HCT116 (cell line): ENCODE measurements around the gene C9orf78. TPM values are rescaled to one million over a fixed set of nuclear protein-coding genes. Genes with fewer than 3 reads are reported as not detected.

ENCODE experiments used
- ATAC-seq: fragments of 200-7000 bp; cut with Tn5 transposase; 2 replicates; pipeline ENCODE4 v1.9.1; 2020; ENCODE audit warnings: mild to moderate bottlenecking, moderate library complexity
- BruUV-seq: library from RNA; stranded (reverse); fragments of 400-500 nt; replicated peaks from 2 replicates; lab custom pipeline; 2021; lab: Mats Ljungman, UMichigan
- CTCF ChIA-PET: fragments of 300-600 bp; sonication (Branson Sonifier 250); formaldehyde crosslinking; loops from one replicate; lab custom pipeline; 2021; ENCODE audit warnings: antibody characterized with exemption; lab: Charles Lee
- POLR2A ChIA-PET: fragments of 300-600, 350-600 bp; sonication (Branson Sonifier 250); formaldehyde crosslinking; loops from one replicate; lab custom pipeline; 2021; ENCODE audit warnings: antibody characterized with exemption; lab: Charles Lee
- RAD21 ChIA-PET, 2 experiments: fragments of 300-600 bp; sonication (Branson Sonifier 250); formaldehyde crosslinking; loops; one replicate each; lab custom pipeline; 2023; ENCODE audit warnings: low total read pairs in 2 of 2; ENCODE audit not compliant: uncharacterized antibody in 2 of 2, unreplicated experiment in 2 of 2, low non-redundant PET in 1 of 2; lab: Charles Lee
- DNase-seq: peaks from one replicate; pipeline ENCODE4 v3.0.0-alpha.2; 2010; ENCODE audit warnings: low read depth, low spot score
- H2AFZ ChIP-seq: fragments of 200-600 bp; shearing (Covaris generic), sonication (generic); 2 replicates; pipeline ENCODE4 v1.6.1; 2017; ENCODE audit warnings: low read depth, mixed run types, mixed read lengths, antibody characterized with exemption, low read length; ENCODE audit not compliant: poor library complexity, severe bottlenecking
- H3K27ac ChIP-seq: 2 replicates; pipeline ENCODE4 v1.5.1; 2012; ENCODE audit warnings: low read depth, low read length
- H3K27me3 ChIP-seq: fragments of 200-600 bp; sonication (generic); 2 replicates; pipeline ENCODE4 v1.6.1; 2016; ENCODE audit warnings: mixed run types, low read length, mixed read lengths; ENCODE audit not compliant: insufficient read depth
- H3K36me3 ChIP-seq, 2 experiments: fragments of 200-500 bp in 1 of 2; fragments of 200-600 bp in 1 of 2; sonication (Bioruptor generic) in 1 of 2; sonication (generic) in 1 of 2; 2 replicates each; pipeline versions ENCODE4 v1.5.1 to v1.6.1; 2014 to 2016; ENCODE audit warnings: low read length in 2 of 2, inconsistent platforms in 1 of 2, mixed read lengths in 1 of 2, mixed run types in 1 of 2; ENCODE audit not compliant: insufficient read depth in 2 of 2, control insufficient read depth in 1 of 2
- H3K4me1 ChIP-seq, 2 experiments: fragments of 200-600 bp in 1 of 2; sonication (generic) in 1 of 2; 2 replicates each; pipeline versions ENCODE4 v1.5.1 to v1.6.1; 2012 to 2017; ENCODE audit warnings: low read length in 2 of 2, inconsistent platforms in 1 of 2, mild to moderate bottlenecking in 1 of 2, mixed read lengths in 1 of 2, mixed run types in 1 of 2, moderate library complexity in 1 of 2; ENCODE audit not compliant: insufficient read depth in 2 of 2, control insufficient read depth in 1 of 2
- H3K4me2 ChIP-seq: fragments of 200-600 bp; sonication (generic); 2 replicates; pipeline ENCODE4 v1.6.1; 2017; ENCODE audit warnings: mixed run types, low read length, mixed read lengths
- H3K4me3 ChIP-seq, 2 experiments: fragments of 200-600 bp in 1 of 2; sonication (generic) in 1 of 2; replicated peaks in 1 of 2; 2 replicates each; pipeline ENCODE4 v1.5.1; 2011 to 2016; ENCODE audit warnings: low read length in 2 of 2, control low read depth in 1 of 2, low read depth in 1 of 2, mild to moderate bottlenecking in 1 of 2, mixed read lengths in 1 of 2, mixed run types in 1 of 2
- H3K79me2 ChIP-seq: fragments of 200-600 bp; sonication (generic); 2 replicates; pipeline ENCODE4 v1.6.1; 2017; ENCODE audit warnings: mild to moderate bottlenecking, mixed run types, low read length, moderate library complexity, mixed read lengths; ENCODE audit not compliant: insufficient read depth
- H3K9ac ChIP-seq: fragments of 200-600 bp; sonication (generic); 2 replicates; pipeline ENCODE4 v1.6.1; 2016; ENCODE audit warnings: low read length, mixed read lengths
- H3K9me2 ChIP-seq: fragments of 200-600 bp; sonication (generic), shearing (Covaris generic); 2 replicates; pipeline ENCODE4 v1.6.1; 2017; ENCODE audit warnings: mixed run types, mild to moderate bottlenecking, moderate library complexity; ENCODE audit not compliant: insufficient read depth
- H3K9me3 ChIP-seq, 2 experiments: fragments of 200-500 bp in 1 of 2; fragments of 200-600 bp in 1 of 2; sonication (Bioruptor generic) in 1 of 2; sonication (generic) in 1 of 2; 2 replicates each; pipeline ENCODE4 v1.6.1; 2014 to 2017; ENCODE audit warnings: low read length in 2 of 2, mixed read lengths in 2 of 2, inconsistent platforms in 1 of 2, low read depth in 1 of 2, mild to moderate bottlenecking in 1 of 2, mixed run types in 1 of 2, moderate library complexity in 1 of 2; ENCODE audit not compliant: control insufficient read depth in 1 of 2, insufficient read depth in 1 of 2
- H4K20me1 ChIP-seq: fragments of 200-600 bp; sonication (generic), shearing (Covaris generic); 2 replicates; pipeline ENCODE4 v1.6.1; 2017; ENCODE audit warnings: mixed run types, mild to moderate bottlenecking, moderate library complexity; ENCODE audit not compliant: insufficient read depth
- CEBPB ChIP-seq: IDR thresholded peaks from 2 replicates; pipeline ENCODE4 v1.6.1; 2012; ENCODE audit warnings: low read depth
- EZH2 ChIP-seq: fragments of 200-600 bp; sonication (generic); IDR thresholded peaks from 2 replicates; pipeline ENCODE4 v1.6.1; 2017; ENCODE audit warnings: antibody characterized with exemption, mixed run types
- JUND ChIP-seq: IDR thresholded peaks from 2 replicates; pipeline ENCODE4 v1.6.1; 2012
- TCF7L2 ChIP-seq: IDR thresholded peaks from 2 replicates; pipeline ENCODE4 v1.7.0; 2011; ENCODE audit warnings: borderline replicate concordance, inconsistent platforms; ENCODE audit not compliant: insufficient read depth, insufficient read length; ENCODE audit errors: extremely low read depth
- intact Hi-C: fragments of 100-400 bp; cut with micrococcal nuclease; formaldehyde crosslinking; loops from 2 replicates; pipeline ENCODE4 v1.10.0; 2022
- total RNA-seq: library from RNA; stranded (reverse); gene quantifications from one replicate; pipeline ENCODE4 v1.2.1, GENCODE V29; 2021; ENCODE audit not compliant: unreplicated experiment
- TF ChIP-seq, protein P1 (sequence below), 3 experiments: fragments of 200-600 bp in 1 of 3; sonication (generic) in 1 of 3; IDR thresholded peaks in 2 of 3; conservative IDR thresholded peaks in 1 of 3; 2 replicates each; pipeline ENCODE4 v1.5.1; 2012 to 2017; ENCODE audit warnings: low read depth in 2 of 3, low read length in 2 of 3, antibody characterized with exemption in 1 of 3, borderline replicate concordance in 1 of 3, control low read depth in 1 of 3, mild to moderate bottlenecking in 1 of 3, mixed read lengths in 1 of 3, mixed run types in 1 of 3, moderate library complexity in 1 of 3; ENCODE audit not compliant: insufficient read depth in 1 of 3
- TF ChIP-seq, protein P2 (sequence below): IDR thresholded peaks from 2 replicates; pipeline ENCODE4 v1.6.1; 2011; ENCODE audit warnings: mild to moderate bottlenecking, low read length, moderate library complexity; ENCODE audit not compliant: insufficient replicate concordance; ENCODE audit errors: extremely low read depth

The C9orf78 gene
- total RNA-seq, 1 experiment from 2014 or later, result 41.4 TPM

DNA sequence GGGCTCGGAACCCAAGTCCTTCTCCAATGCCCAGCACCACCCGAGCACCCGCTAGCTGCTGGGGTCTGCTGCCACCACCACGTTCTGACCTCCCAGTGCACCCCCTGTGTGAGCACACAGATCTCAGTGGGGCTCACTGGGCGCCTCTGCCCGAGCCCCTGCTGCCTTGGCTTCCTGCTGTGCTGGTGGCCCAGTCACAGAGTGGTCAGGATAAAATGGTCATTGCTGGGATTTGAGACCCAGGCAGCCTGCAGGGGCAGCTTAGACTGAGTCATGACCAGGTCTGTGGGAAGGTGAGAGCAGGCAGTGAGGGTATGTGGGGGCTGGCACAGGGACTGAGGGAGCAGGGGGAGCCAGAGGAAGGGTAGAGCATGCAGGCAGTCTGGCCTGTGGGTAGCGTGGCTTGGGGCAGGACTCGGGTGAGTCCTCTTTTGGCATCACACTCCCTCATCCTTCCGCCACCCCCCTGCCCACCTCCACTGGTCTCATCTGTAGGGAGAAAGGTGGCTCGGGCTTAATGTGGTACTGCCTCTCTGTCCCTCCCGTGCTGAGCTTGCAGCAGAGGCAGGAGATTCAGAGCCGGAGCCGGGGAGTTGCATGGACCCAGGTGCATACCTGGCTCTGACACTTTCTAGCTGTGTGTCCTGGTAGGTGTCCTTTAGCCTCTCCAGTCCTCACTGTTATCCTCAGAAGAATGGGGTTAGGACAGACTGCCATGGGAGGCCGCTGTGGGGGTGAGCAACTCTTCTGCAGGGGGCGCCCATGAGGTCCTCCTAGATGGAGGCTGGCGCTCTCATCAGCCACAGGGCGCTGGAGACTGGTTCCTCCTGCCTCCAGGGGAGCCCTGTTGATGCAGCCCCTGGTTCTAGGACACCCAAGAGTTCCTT is 32.3 kb upstream of the C9orf78 start:
- no peak overlapping the region for H3K4me2 ChIP-seq
- no peaks in the 10 kb centered on the region for H3K79me2 ChIP-seq
- H3K9ac ChIP-seq, result no peak overlapping the region
- no peaks in the 10 kb centered on the region for H3K36me3 ChIP-seq
- H3K27me3 ChIP-seq, result no peaks in the 10 kb centered on the region
- peak; percentile 85 for ATAC-seq
- no TSS peak for BruUV-seq
- no peak for DNase-seq
- H2AFZ ChIP-seq, result no peak overlapping the region
- intact Hi-C loops, result no loop called here
- H3K4me3 ChIP-seq, result no peak overlapping the region
- ChIA-PET POLR2A (no interaction called here), RAD21 (no interaction called here), CTCF (no interaction called here)
- H3K4me1 ChIP-seq, result no peaks in the 10 kb centered on the region
- TF ChIP-seq TCF7L2 (no peak), EZH2 (no peak), CEBPB (no peak), JUND (no peak)
- TF ChIP-seq, protein P1, sequence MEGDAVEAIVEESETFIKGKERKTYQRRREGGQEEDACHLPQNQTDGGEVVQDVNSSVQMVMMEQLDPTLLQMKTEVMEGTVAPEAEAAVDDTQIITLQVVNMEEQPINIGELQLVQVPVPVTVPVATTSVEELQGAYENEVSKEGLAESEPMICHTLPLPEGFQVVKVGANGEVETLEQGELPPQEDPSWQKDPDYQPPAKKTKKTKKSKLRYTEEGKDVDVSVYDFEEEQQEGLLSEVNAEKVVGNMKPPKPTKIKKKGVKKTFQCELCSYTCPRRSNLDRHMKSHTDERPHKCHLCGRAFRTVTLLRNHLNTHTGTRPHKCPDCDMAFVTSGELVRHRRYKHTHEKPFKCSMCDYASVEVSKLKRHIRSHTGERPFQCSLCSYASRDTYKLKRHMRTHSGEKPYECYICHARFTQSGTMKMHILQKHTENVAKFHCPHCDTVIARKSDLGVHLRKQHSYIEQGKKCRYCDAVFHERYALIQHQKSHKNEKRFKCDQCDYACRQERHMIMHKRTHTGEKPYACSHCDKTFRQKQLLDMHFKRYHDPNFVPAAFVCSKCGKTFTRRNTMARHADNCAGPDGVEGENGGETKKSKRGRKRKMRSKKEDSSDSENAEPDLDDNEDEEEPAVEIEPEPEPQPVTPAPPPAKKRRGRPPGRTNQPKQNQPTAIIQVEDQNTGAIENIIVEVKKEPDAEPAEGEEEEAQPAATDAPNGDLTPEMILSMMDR (IDR thresholded peaks at IDR 0.05 in 2 of 3, conservative IDR thresholded peaks at IDR 0.05 in 1 of 3; ENCODE audit: borderline replicate concordance in 1 of 3, insufficient read depth in 1 of 3, low read depth in 2 of 3, low read length in 2 of 3), result peak; percentile 19 to 28 (median 24); a peak in 3 of 6 replicates
- TF ChIP-seq, protein P2, sequence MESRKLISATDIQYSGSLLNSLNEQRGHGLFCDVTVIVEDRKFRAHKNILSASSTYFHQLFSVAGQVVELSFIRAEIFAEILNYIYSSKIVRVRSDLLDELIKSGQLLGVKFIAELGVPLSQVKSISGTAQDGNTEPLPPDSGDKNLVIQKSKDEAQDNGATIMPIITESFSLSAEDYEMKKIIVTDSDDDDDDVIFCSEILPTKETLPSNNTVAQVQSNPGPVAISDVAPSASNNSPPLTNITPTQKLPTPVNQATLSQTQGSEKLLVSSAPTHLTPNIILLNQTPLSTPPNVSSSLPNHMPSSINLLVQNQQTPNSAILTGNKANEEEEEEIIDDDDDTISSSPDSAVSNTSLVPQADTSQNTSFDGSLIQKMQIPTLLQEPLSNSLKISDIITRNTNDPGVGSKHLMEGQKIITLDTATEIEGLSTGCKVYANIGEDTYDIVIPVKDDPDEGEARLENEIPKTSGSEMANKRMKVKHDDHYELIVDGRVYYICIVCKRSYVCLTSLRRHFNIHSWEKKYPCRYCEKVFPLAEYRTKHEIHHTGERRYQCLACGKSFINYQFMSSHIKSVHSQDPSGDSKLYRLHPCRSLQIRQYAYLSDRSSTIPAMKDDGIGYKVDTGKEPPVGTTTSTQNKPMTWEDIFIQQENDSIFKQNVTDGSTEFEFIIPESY, result no peak
- no peak overlapping the region for H3K27ac ChIP-seq
- H4K20me1 ChIP-seq, result no peaks in the 10 kb centered on the region
- H3K9me3 ChIP-seq, result no peaks in the 10 kb centered on the region
- no peaks in the 10 kb centered on the region for H3K9me2 ChIP-seq
